ENCODE measurements around the gene ZNF516. TPM values are rescaled to one million over a fixed set of nuclear protein-coding genes. Genes with fewer than 3 reads are reported as not detected.

ZNF516 gene
- polyA plus RNA-seq, 2 of the 4 experiments (the other 2 are of a cell fraction) = 3.9 to 4.9 TPM

- FAIRE-seq (no peak), DNase-seq (ENCODE audit: low read depth in 1 of 2, low spot score in 1 of 2) (no peak), ATAC-seq (no peak)
- ChIA-PET POLR2A (no interaction called here), CTCF (no interaction called here)
- no peaks in the 10 kb centered on the region for H3K4me1 ChIP-seq
- WGBS (ENCODE audit: missing lambda C conversion rate) = 67% methylated on average over 13 of the region's 15 CpGs
- no peak overlapping the region for H3K4me2 ChIP-seq
- H3K4me3 ChIP-seq = no peak overlapping the region
- TF ChIP-seq CEBPB (IDR thresholded peaks at IDR 0.05) (no peak), FOSL2 (IDR thresholded peaks at IDR 0.05) (no peak), FOSL2 (CRISPR knock-in tag; IDR thresholded peaks at IDR 0.05) (no peak), HDAC2 (IDR thresholded peaks at IDR 0.05) (no peak), ESRRA (IDR thresholded peaks at IDR 0.05; ENCODE audit: borderline replicate concordance, low read length) (no peak), JUN (IDR thresholded peaks at IDR 0.05) (no peak), CBX8 (IDR thresholded peaks at IDR 0.05) (no peak), FOXS1 (CRISPR knock-in tag; IDR thresholded peaks at IDR 0.05) (no peak), PHF8 (IDR thresholded peaks at IDR 0.05; ENCODE audit: borderline replicate concordance, low read depth) (no peak), ZNF302 (CRISPR knock-in tag; IDR thresholded peaks at IDR 0.05) (no peak), CHD2 (IDR thresholded peaks at IDR 0.05; ENCODE audit: low read length, partially characterized antibody) (no peak), USF2 (IDR thresholded peaks at IDR 0.05) (no peak)
- TF ChIP-seq, protein P1, sequence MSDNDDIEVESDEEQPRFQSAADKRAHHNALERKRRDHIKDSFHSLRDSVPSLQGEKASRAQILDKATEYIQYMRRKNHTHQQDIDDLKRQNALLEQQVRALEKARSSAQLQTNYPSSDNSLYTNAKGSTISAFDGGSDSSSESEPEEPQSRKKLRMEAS (IDR thresholded peaks at IDR 0.05) = no peak
- H3K9me3 ChIP-seq = no peaks in the 10 kb centered on the region
- no peak overlapping the region for H3K27ac ChIP-seq
Observed at GRCh38 chr18:76503649-76504386, 8.8 kb upstream of the ZNF516 start.

DNA sequence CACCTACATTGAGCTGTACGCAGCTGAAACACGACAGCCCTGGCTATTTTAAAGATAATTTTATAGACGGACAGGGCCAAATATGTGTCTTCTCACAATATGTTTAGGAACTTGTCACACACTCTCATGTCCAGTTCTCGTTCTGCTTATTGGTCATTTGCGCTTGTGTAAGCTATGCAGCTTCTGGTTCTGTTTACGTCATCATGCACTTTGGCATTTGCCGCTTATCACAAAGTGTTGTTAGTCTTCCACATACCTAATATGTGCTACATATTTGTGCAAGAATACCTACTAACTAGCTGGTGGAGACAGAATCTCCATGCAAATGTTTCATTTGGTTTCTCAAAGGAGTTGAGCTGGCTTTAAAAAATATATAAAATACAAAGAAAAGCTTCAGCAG lies 7.5 kb upstream of the ZNF516 start:
- no peak overlapping the region for H3K4me2 ChIP-seq
- WGBS (ENCODE audit: missing lambda C conversion rate) = 74% methylated on average over 7 of the region's 7 CpGs
- no peaks in the 10 kb centered on the region for H3K9me3 ChIP-seq
- no peaks in the 10 kb centered on the region for H3K4me1 ChIP-seq
- H3K27ac ChIP-seq = no peak overlapping the region
- no peak overlapping the region for H3K4me3 ChIP-seq
- TF ChIP-seq FOSL2 (IDR thresholded peaks at IDR 0.05) = no peak
- no peak for TF ChIP-seq FOSL2 (CRISPR knock-in tag; IDR thresholded peaks at IDR 0.05)
- TF ChIP-seq KDM5A (IDR thresholded peaks at IDR 0.05) = no peak
- TF ChIP-seq ZSCAN20 (CRISPR knock-in tag; IDR thresholded peaks at IDR 0.05) = no peak
- ChIA-PET CTCF (interaction anchor here (0.6 kb wide), 1 partner anchor 1583 kb away, joined by 3 read pairs; no protein-coding TSS in a partner anchor), POLR2A (no interaction called here)
- no peak for FAIRE-seq
- DNase-seq (ENCODE audit: low read depth in 1 of 2, low spot score in 1 of 2) = no peak
- no peak for ATAC-seq

GRCh38 chr18:76499637-76500340 lies 4.7 kb upstream of the ZNF516 start:
- ATAC-seq (no peak), FAIRE-seq (no peak), DNase-seq (ENCODE audit: low read depth in 1 of 2, low spot score in 1 of 2) (no peak)
- no peak overlapping the region for H3K27ac ChIP-seq
- H3K4me3 ChIP-seq = no peak overlapping the region
- WGBS (ENCODE audit: missing lambda C conversion rate) = 80% methylated on average over 10 of the region's 10 CpGs
- CTCF ChIA-PET = no interaction called here
- H3K4me2 ChIP-seq = no peak overlapping the region
- no peaks in the 10 kb centered on the region for H3K9me3 ChIP-seq
- POLR2A ChIA-PET = no interaction called here
- no peaks in the 10 kb centered on the region for H3K4me1 ChIP-seq
- TF ChIP-seq, protein P1 (IDR thresholded peaks at IDR 0.05) = no peak
- TF ChIP-seq PHF8 (IDR thresholded peaks at IDR 0.05; ENCODE audit: borderline replicate concordance, low read depth) (no peak), MYC (IDR thresholded peaks at IDR 0.05; ENCODE audit: borderline replicate concordance, low read length) (no peak), JUNB (IDR thresholded peaks at IDR 0.05) (no peak), HEYL (CRISPR knock-in tag; IDR thresholded peaks at IDR 0.05) (no peak), SMC3 (IDR thresholded peaks at IDR 0.05) (no peak), EP300 (IDR thresholded peaks at IDR 0.05) (no peak), EHMT2 (IDR thresholded peaks at IDR 0.05; ENCODE audit: low read depth) (no peak), RNF2 (IDR thresholded peaks at IDR 0.05; ENCODE audit: borderline replicate concordance, low read depth) (no peak), E2F6 (IDR thresholded peaks at IDR 0.05; ENCODE audit: borderline replicate concordance, low read depth) (no peak), USF2 (IDR thresholded peaks at IDR 0.05) (no peak), FOSL2 (IDR thresholded peaks at IDR 0.05) (no peak), FOSL2 (CRISPR knock-in tag; IDR thresholded peaks at IDR 0.05) (no peak), CEBPB (IDR thresholded peaks at IDR 0.05) (no peak), RARB (CRISPR knock-in tag; IDR thresholded peaks at IDR 0.05) (no peak), ZNF302 (CRISPR knock-in tag; IDR thresholded peaks at IDR 0.05) (no peak), BHLHE40 (IDR thresholded peaks at IDR 0.05; ENCODE audit: low read depth, low read length) (no peak)
- TF ChIP-seq, protein P2, sequence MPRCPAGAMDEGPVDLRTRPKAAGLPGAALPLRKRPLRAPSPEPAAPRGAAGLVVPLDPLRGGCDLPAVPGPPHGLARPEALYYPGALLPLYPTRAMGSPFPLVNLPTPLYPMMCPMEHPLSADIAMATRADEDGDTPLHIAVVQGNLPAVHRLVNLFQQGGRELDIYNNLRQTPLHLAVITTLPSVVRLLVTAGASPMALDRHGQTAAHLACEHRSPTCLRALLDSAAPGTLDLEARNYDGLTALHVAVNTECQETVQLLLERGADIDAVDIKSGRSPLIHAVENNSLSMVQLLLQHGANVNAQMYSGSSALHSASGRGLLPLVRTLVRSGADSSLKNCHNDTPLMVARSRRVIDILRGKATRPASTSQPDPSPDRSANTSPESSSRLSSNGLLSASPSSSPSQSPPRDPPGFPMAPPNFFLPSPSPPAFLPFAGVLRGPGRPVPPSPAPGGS (IDR thresholded peaks at IDR 0.05) = no peak

Measured in A549 (cell line).